Measurements from ENCODE around the gene CTCFL.
"Not testable (repeated sequence)": the region's sequence is repeated elsewhere in the genome, so short reads cannot be mapped to it uniquely, and the experiment has no call there.

Gene CTCFL

GRCh38 chr20:57513199-57513598 lies 11.7 kb downstream of the CTCFL start:
- Mint-ChIP-seq H3K9me3 (no peaks in the 10 kb centered on the region), H3K4me3 (no peak overlapping the region), H3K27me3 (ENCODE audit: low read depth) (peaks cover 27% of the 10 kb centered on the region), H3K27ac (no peak overlapping the region), H3K4me1 (ENCODE audit: low read depth) (no peaks in the 10 kb centered on the region), H3K36me3 (ENCODE audit: low read depth) (no peaks in the 10 kb centered on the region)

GRCh38 chr20:57512432-57512831 lies 12.5 kb downstream of the CTCFL start:
- H3K27ac Mint-ChIP-seq, result no peak overlapping the region
- peaks cover 30% of the 10 kb centered on the region for H3K27me3 Mint-ChIP-seq (ENCODE audit: low read depth)
- no peak overlapping the region for H3K4me3 Mint-ChIP-seq
- H3K9me3 Mint-ChIP-seq, result no peaks in the 10 kb centered on the region
- no peaks in the 10 kb centered on the region for H3K36me3 Mint-ChIP-seq (ENCODE audit: low read depth)
- H3K4me1 Mint-ChIP-seq (ENCODE audit: low read depth), result no peaks in the 10 kb centered on the region

GRCh38 chr20:57511709-57512108 lies 13.2 kb downstream of the CTCFL start:
- peaks cover 27% of the 10 kb centered on the region for H3K27me3 Mint-ChIP-seq (ENCODE audit: low read depth)

GRCh38 chr20:57509665-57510237 lies 15.2 kb downstream of the CTCFL start:
- no peaks in the 10 kb centered on the region for H3K9me3 Mint-ChIP-seq
- no peaks in the 10 kb centered on the region for H3K36me3 Mint-ChIP-seq (ENCODE audit: low read depth)
- no peak overlapping the region for H3K4me3 Mint-ChIP-seq
- no peaks in the 10 kb centered on the region for H3K4me1 Mint-ChIP-seq (ENCODE audit: low read depth)
- H3K27ac Mint-ChIP-seq, result no peak overlapping the region
- peaks cover 41% of the 10 kb centered on the region for H3K27me3 Mint-ChIP-seq (ENCODE audit: low read depth)

More at GRCh38 chr20:57511709-57512108, 13.2 kb downstream of the CTCFL start:
- H3K4me1 Mint-ChIP-seq (ENCODE audit: low read depth); H3K27ac Mint-ChIP-seq; H3K4me3 Mint-ChIP-seq; H3K9me3 Mint-ChIP-seq; H3K36me3 Mint-ChIP-seq (ENCODE audit: low read depth): not testable (repeated sequence)

- peaks cover 42% of the 10 kb centered on the region for H3K27me3 Mint-ChIP-seq (ENCODE audit: low read depth)
- H3K27ac Mint-ChIP-seq, result no peak overlapping the region
- H3K4me3 Mint-ChIP-seq, result no peak overlapping the region
- no peaks in the 10 kb centered on the region for H3K4me1 Mint-ChIP-seq (ENCODE audit: low read depth)
- no peaks in the 10 kb centered on the region for H3K36me3 Mint-ChIP-seq (ENCODE audit: low read depth)
- H3K9me3 Mint-ChIP-seq, result no peaks in the 10 kb centered on the region
These were observed 16.1 kb downstream of the CTCFL start for GRCh38 chr20:57508831-57509230.

GRCh38 chr20:57508381-57508780 lies 16.6 kb downstream of the CTCFL start:
- no peak overlapping the region for H3K27ac Mint-ChIP-seq
- H3K9me3 Mint-ChIP-seq, result no peaks in the 10 kb centered on the region
- H3K27me3 Mint-ChIP-seq (ENCODE audit: low read depth), result peaks cover 46% of the 10 kb centered on the region
- no peak overlapping the region for H3K4me3 Mint-ChIP-seq
- no peaks in the 10 kb centered on the region for H3K36me3 Mint-ChIP-seq (ENCODE audit: low read depth)
- H3K4me1 Mint-ChIP-seq (ENCODE audit: low read depth), result no peaks in the 10 kb centered on the region

- no peaks in the 10 kb centered on the region for H3K36me3 Mint-ChIP-seq (ENCODE audit: low read depth)
- H3K27ac Mint-ChIP-seq, result no peak overlapping the region
- no peaks in the 10 kb centered on the region for H3K4me1 Mint-ChIP-seq (ENCODE audit: low read depth)
- peaks cover 55% of the 10 kb centered on the region for H3K27me3 Mint-ChIP-seq (ENCODE audit: low read depth)
- H3K4me3 Mint-ChIP-seq, result no peak overlapping the region
- no peaks in the 10 kb centered on the region for H3K9me3 Mint-ChIP-seq
These were observed 17.5 kb downstream of the CTCFL start for GRCh38 chr20:57507477-57507876.

- H3K4me1 Mint-ChIP-seq (ENCODE audit: low read depth), result no peaks in the 10 kb centered on the region
- H3K36me3 Mint-ChIP-seq (ENCODE audit: low read depth), result no peaks in the 10 kb centered on the region
- no peak overlapping the region for H3K4me3 Mint-ChIP-seq
- no peak overlapping the region for H3K27ac Mint-ChIP-seq
- H3K27me3 Mint-ChIP-seq (ENCODE audit: low read depth), result peaks cover 64% of the 10 kb centered on the region
- H3K9me3 Mint-ChIP-seq, result no peaks in the 10 kb centered on the region
These were observed 19.0 kb downstream of the CTCFL start for GRCh38 chr20:57505979-57506378.

GRCh38 chr20:57504411-57504810 lies 20.5 kb downstream of the CTCFL start:
- Mint-ChIP-seq H3K27ac (no peak overlapping the region), H3K4me1 (ENCODE audit: low read depth) (no peaks in the 10 kb centered on the region), H3K27me3 (ENCODE audit: low read depth) (peaks cover 64% of the 10 kb centered on the region), H3K36me3 (ENCODE audit: low read depth) (no peaks in the 10 kb centered on the region), H3K9me3 (no peaks in the 10 kb centered on the region), H3K4me3 (no peak overlapping the region)

- H3K27me3 Mint-ChIP-seq (ENCODE audit: low read depth), result peaks cover 59% of the 10 kb centered on the region
- H3K9me3 Mint-ChIP-seq, result no peaks in the 10 kb centered on the region
- no peaks in the 10 kb centered on the region for H3K36me3 Mint-ChIP-seq (ENCODE audit: low read depth)
- H3K4me1 Mint-ChIP-seq (ENCODE audit: low read depth), result peaks cover 6% of the 10 kb centered on the region
- H3K27ac Mint-ChIP-seq, result no peak overlapping the region
- H3K4me3 Mint-ChIP-seq, result no peak overlapping the region
These were observed 21.8 kb downstream of the CTCFL start for GRCh38 chr20:57503035-57503658.

GRCh38 chr20:57502336-57502700 lies 22.6 kb downstream of the CTCFL start:
- H3K9me3 Mint-ChIP-seq, result no peaks in the 10 kb centered on the region
- peaks cover 63% of the 10 kb centered on the region for H3K27me3 Mint-ChIP-seq (ENCODE audit: low read depth)
- H3K36me3 Mint-ChIP-seq (ENCODE audit: low read depth), result no peaks in the 10 kb centered on the region
- no peak overlapping the region for H3K27ac Mint-ChIP-seq
- H3K4me3 Mint-ChIP-seq, result no peak overlapping the region
- peaks cover 8% of the 10 kb centered on the region for H3K4me1 Mint-ChIP-seq (ENCODE audit: low read depth)

GRCh38 chr20:57501461-57502335 lies 23.2 kb downstream of the CTCFL start:
- peaks cover 8% of the 10 kb centered on the region for H3K4me1 Mint-ChIP-seq (ENCODE audit: low read depth)
- H3K36me3 Mint-ChIP-seq (ENCODE audit: low read depth), result no peaks in the 10 kb centered on the region
- H3K9me3 Mint-ChIP-seq, result no peaks in the 10 kb centered on the region
- H3K27me3 Mint-ChIP-seq (ENCODE audit: low read depth), result peaks cover 67% of the 10 kb centered on the region
- H3K27ac Mint-ChIP-seq, result no peak overlapping the region
- no peak overlapping the region for H3K4me3 Mint-ChIP-seq

GRCh38 chr20:57500962-57501361 lies 24.0 kb downstream of the CTCFL start:
- H3K27me3 Mint-ChIP-seq (ENCODE audit: low read depth), result peaks cover 67% of the 10 kb centered on the region

GRCh38 chr20:57500235-57500634 lies 24.7 kb downstream of the CTCFL start:
- Mint-ChIP-seq H3K9me3 (no peaks in the 10 kb centered on the region), H3K4me3 (no peak overlapping the region), H3K36me3 (ENCODE audit: low read depth) (no peaks in the 10 kb centered on the region), H3K4me1 (ENCODE audit: low read depth) (peaks cover 8% of the 10 kb centered on the region), H3K27ac (no peak overlapping the region), H3K27me3 (ENCODE audit: low read depth) (peaks cover 66% of the 10 kb centered on the region)

More at GRCh38 chr20:57500962-57501361, 24.0 kb downstream of the CTCFL start:
- no peaks in the 10 kb centered on the region for H3K9me3 Mint-ChIP-seq
- H3K36me3 Mint-ChIP-seq (ENCODE audit: low read depth), result no peaks in the 10 kb centered on the region
- H3K27ac Mint-ChIP-seq, result no peak overlapping the region
- H3K4me3 Mint-ChIP-seq, result no peak overlapping the region
- peaks cover 8% of the 10 kb centered on the region for H3K4me1 Mint-ChIP-seq (ENCODE audit: low read depth)

- Mint-ChIP-seq H3K27me3 (ENCODE audit: low read depth) (peaks cover 67% of the 10 kb centered on the region), H3K4me1 (ENCODE audit: low read depth) (peaks cover 12% of the 10 kb centered on the region), H3K9me3 (no peaks in the 10 kb centered on the region), H3K27ac (no peak overlapping the region), H3K36me3 (ENCODE audit: low read depth) (no peaks in the 10 kb centered on the region), H3K4me3 (no peak overlapping the region)
These were observed 25.3 kb downstream of the CTCFL start for GRCh38 chr20:57499676-57500075.

Data from T-helper 1 cell treated with Interleukin-12 subunit alpha and Interleukin-12 subunit beta and Interleukin-4 antibody, amounts not matched to agents 30 μg/mL and 1 μg/mL, for 36 hours (primary cell).